Measurements from ENCODE around the gene SLCO1B1. TPM values are rescaled to one million over a fixed set of nuclear protein-coding genes. Genes with fewer than 3 reads are reported as not detected.

Gene SLCO1B1
- total and polyA plus RNA-seq, 2 experiments from 2014 or later = 0.24 to 0.50 TPM

Other genes with a start within 250 kb of the SLCO1B1 start
- gene SLCO1A2, start 203.7 kb downstream of the SLCO1B1 start, total RNA-seq (2014; rRNA removed; shearing (Covaris generic)) = 10.8 and 25.2 TPM in 2 replicates
- gene SLCO1A2, start 203.7 kb downstream of the SLCO1B1 start, polyA plus RNA-seq (2016; fragmentation: Nextera tagmentation; extraction: Ambion mirVana) = 9.7 and 10.2 TPM in 2 replicates
- not detected in 2 replicates for gene IAPP, start 241.7 kb downstream of the SLCO1B1 start, total RNA-seq (2014; rRNA removed; shearing (Covaris generic))
- gene IAPP, start 241.7 kb downstream of the SLCO1B1 start, polyA plus RNA-seq (2016; fragmentation: Nextera tagmentation; extraction: Ambion mirVana) = 0.10 and 0.32 TPM in 2 replicates

Measured in GM23338 (cell line).